ENCODE data around the gene MT1X. TPM values are rescaled to one million over a fixed set of nuclear protein-coding genes. Genes with fewer than 3 reads are reported as not detected.

Gene MT1X
- total RNA-seq, 1 experiment from 2014 or later = 49.3 TPM

DNA sequence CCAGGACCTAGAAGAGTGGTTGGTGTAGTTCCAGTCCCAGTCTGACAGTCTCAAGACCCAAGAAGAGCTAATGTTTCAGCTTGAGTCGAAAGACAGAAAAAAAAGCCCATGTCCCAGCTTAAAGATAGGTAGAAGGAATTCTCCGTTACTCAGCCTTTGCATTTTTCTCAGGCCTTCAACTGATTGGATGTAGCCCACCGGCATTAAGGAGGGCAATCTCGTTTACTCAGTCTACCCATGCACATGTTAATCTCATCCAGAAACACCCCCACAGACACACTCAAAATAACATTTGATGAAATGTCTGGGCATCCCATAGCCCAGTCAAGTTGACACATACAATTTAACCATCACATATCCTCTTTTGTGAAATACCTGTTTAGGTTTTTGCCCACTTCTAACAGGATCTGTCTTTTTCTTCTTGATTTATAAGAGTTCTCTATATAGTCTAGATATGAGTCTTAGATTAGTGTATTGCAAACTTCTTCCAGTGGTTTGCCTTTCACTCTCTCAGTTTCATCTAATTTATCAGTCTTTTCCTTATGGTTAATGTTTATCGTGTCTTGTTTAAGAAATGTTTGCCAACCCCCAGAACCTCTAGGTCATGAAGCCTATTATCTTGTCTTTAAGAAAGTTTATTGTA is 40.1 kb downstream of the MT1X start:
- Histone ChIP-seq H3K9me3 (replicated peaks) (no peaks in the 10 kb centered on the region), H3K27me3 (replicated peaks) (no peaks in the 10 kb centered on the region; the same call in 1 of the 2 replicates), H3K4me1 (replicated peaks) (no peaks in the 10 kb centered on the region), H3K27ac (no peak overlapping the region), H3K4me3 (no peak overlapping the region), H3K36me3 (no peaks in the 10 kb centered on the region)
- DNase-seq (ENCODE audit: low read depth in 1 of 2, low spot score in 2 of 2) = no peak

DNA sequence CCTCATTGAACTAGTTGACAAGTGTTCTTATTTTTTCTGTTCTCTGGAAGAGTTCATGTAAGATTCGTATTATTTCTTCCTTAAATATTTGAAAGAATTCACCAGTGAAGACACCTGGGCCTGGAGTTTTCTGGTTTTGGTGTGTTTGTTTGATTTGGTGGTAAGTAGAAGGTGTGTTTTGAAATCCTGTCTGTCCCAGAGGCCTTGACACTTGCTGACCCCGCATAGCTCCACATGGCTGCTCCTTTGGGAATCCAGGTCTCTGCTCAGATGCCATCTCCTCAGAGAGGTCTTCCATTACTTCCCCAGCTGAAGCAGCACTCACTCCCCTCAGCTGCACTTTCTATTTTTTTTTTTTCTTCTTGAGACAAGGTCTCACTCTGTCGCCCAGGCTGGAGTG is 41.9 kb downstream of the MT1X start:
- H3K36me3 ChIP-seq = no peaks in the 10 kb centered on the region
- peaks cover 7% of the 10 kb centered on the region for H3K4me1 ChIP-seq (replicated peaks)
- no peak overlapping the region for H3K4me3 ChIP-seq
- H3K9me3 ChIP-seq (replicated peaks) = no peaks in the 10 kb centered on the region
- no peak for DNase-seq (ENCODE audit: low read depth in 1 of 2, low spot score in 2 of 2)
- H3K27ac ChIP-seq = no peak overlapping the region
- no peaks in the 10 kb centered on the region; the same call in 1 of the 2 replicates for H3K27me3 ChIP-seq (replicated peaks)

DNA sequence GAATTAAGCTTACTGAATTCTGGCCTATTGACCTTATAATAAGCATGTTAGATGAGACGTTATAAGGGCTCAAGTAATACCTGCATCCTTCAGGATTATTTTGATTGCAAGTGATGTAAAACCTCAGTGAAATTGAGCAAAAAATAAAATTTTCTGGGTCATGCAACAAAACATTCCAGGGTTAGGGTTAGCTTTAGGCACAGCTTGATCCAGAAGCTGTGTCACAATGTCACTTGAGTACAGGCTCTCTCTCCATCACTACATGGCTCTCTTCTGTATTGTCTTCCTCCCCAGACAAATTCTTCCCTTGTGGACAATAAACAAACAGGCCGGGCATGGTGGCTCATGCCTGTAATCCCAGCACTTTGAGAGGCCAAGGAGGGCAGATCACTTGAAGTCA is 44.0 kb downstream of the MT1X start:
- no peak overlapping the region for H3K27ac ChIP-seq
- H3K9me3 ChIP-seq (replicated peaks) = no peaks in the 10 kb centered on the region
- peaks cover 6% of the 10 kb centered on the region; the same call in 1 of the 2 replicates for H3K36me3 ChIP-seq
- peaks cover 17% of the 10 kb centered on the region for H3K4me1 ChIP-seq (replicated peaks)
- H3K4me3 ChIP-seq = no peak overlapping the region
- no peaks in the 10 kb centered on the region; the same call in 1 of the 2 replicates for H3K27me3 ChIP-seq (replicated peaks)
- DNase-seq (ENCODE audit: low read depth in 1 of 2, low spot score in 2 of 2) = no peak

- DNase-seq (ENCODE audit: low read depth in 1 of 2, low spot score in 2 of 2) = no peak
- Histone ChIP-seq H3K9me3 (replicated peaks) (no peaks in the 10 kb centered on the region), H3K4me3 (no peak overlapping the region), H3K27me3 (replicated peaks) (no peaks in the 10 kb centered on the region; the same call in 1 of the 2 replicates), H3K27ac (no peak overlapping the region), H3K4me1 (replicated peaks) (peaks cover 17% of the 10 kb centered on the region), H3K36me3 (peaks cover 6% of the 10 kb centered on the region; the same call in 1 of the 2 replicates)
Measured at GRCh38 chr16:56726926-56727325, 44.7 kb downstream of the MT1X start.

GRCh38 chr16:56728027-56728426 is 45.8 kb downstream of the MT1X start:
- no peak overlapping the region for H3K4me3 ChIP-seq
- peaks cover 17% of the 10 kb centered on the region for H3K4me1 ChIP-seq (replicated peaks)
- H3K27ac ChIP-seq = no peak overlapping the region
- H3K27me3 ChIP-seq (replicated peaks) = no peaks in the 10 kb centered on the region; the same call in 1 of the 2 replicates
- no peaks in the 10 kb centered on the region for H3K9me3 ChIP-seq (replicated peaks)
- no peak for DNase-seq (ENCODE audit: low read depth in 1 of 2, low spot score in 2 of 2)
- H3K36me3 ChIP-seq = peaks cover 6% of the 10 kb centered on the region; the same call in 1 of the 2 replicates

DNA sequence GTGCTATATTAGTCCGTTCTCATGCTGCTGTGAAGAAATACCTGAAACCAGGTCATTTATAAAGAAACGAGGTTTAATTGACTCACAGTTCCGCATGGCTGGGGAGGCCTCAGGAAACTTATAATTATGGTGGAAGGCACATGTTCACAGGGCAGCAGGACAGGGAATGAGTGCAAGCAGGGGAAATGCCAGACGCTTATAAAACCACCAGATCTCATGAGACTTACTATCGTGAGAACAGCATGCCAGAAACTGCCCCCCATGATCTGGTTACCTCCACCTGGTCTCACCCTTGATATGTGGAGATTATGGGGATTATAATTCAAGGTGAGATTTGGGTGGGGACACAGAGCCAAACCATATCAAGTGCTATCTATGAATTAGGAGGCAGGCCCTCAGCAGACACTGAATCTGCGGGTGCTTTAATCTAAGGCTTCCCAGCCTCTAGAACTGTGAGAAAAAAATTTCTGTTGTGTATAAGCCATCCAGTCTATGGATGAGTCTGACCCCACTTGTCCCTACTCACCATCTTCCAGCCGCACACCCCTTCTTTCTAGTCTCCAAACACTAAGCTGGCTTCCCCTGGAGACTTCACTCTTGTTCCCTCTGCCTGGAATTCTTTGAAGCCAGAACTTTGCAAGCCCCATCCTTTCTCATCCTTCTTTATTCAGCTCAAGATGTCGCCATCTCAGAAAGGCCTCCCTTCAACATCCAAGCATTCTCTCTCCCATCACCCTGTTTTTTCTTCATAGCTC is 46.9 kb downstream of the MT1X start:
- H3K27me3 ChIP-seq (replicated peaks) = no peaks in the 10 kb centered on the region
- H3K9me3 ChIP-seq (replicated peaks) = no peaks in the 10 kb centered on the region
- H3K4me3 ChIP-seq = peak overlapping the region; percentile 91
- DNase-seq (ENCODE audit: low read depth in 1 of 2, low spot score in 2 of 2) = no peak
- H3K36me3 ChIP-seq = peaks cover 6% of the 10 kb centered on the region; the same call in 1 of the 2 replicates
- peak overlapping the region; percentile 58 for H3K27ac ChIP-seq
- peaks cover 18% of the 10 kb centered on the region for H3K4me1 ChIP-seq (replicated peaks)

DNA sequence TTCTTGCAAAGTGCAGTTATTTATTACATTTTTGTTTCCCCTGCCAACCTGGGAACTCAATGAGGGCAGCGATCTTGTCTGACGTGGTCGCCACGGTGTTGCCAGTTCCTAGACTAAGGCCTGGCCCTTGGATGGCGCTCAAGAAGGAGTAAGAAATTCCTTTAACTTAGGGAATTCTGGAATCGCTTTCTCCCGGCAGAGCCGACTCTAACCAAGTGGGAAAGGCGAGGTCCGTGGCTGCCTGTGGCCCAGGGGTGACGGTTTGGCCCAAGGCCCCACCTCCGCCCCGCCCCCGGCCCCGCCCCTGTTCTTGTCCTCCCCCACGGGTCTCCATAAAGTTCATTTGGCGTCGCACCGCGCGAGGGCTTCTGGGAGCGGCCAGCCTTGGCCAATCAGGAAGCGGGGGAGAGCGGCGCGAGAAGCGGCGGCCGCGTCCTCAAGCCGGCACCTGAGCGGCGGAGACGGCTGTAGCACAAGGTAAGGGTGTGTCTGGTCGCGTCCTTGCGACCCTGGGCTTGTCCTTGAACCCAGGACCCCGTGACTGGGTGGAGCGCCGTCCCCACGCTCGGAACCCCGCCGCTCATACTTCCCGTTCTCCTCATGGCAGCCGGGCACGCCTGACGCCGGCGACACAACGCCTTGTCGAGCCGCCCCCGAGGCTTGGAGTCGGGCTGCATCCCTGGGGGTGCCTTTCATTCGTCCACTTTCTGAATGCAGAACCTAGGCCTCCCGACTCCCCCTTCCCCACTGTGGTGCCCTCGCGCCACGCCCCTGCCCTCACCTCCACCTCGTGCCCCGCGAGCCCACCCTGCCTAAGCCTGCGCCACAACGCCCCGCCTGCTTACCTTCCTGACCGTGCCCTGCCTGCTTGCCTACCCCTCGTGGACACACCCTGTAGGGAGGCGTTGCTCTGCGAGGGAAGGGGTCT is 47.7 kb downstream of the MT1X start, which contains the start of gene NUP93:
NUP93 (plus strand) TSS at position 395 of the 928 bp plus-strand sequence. CDS start 18,119 bp downstream, outside the sequence.
- no peaks in the 10 kb centered on the region for H3K27me3 ChIP-seq (replicated peaks)
- peak within 1 kb of the TSS; percentile 58 for H3K27ac ChIP-seq
- peak within 1 kb of the TSS; percentile 91 for H3K4me3 ChIP-seq
- peaks cover 6% of the 10 kb centered on the region; the same call in 1 of the 2 replicates for H3K36me3 ChIP-seq
- DNase-seq (ENCODE audit: low read depth in 1 of 2, low spot score in 2 of 2) = peak; percentile 82 to 90
- H3K4me1 ChIP-seq (replicated peaks) = peaks cover 21% of the 10 kb centered on the region
- no peaks in the 10 kb centered on the region for H3K9me3 ChIP-seq (replicated peaks)

DNA sequence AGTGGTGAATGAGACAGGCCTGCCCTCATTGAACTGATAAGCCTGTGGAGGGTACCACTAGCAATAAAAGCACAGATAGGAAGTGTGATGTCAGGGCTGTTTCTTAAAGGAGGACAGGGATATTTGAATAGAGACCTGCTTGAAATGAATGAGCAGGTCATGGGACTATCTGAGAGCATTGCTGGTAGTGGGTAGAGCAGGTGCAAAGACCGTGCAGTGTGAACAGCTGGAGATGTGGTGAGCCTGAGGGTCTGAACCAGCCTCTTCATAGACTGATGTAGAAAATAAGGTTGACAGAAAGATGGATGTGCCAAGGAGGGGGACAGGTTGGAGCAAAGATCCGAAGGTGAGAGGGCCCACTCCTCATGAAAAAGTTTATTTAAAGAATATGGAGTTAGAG is 50.1 kb downstream of the MT1X start:
- no peaks in the 10 kb centered on the region; the same call in 1 of the 2 replicates for H3K9me3 ChIP-seq (replicated peaks)
- no peaks in the 10 kb centered on the region for H3K27me3 ChIP-seq (replicated peaks)
- no peak for DNase-seq (ENCODE audit: low read depth in 1 of 2, low spot score in 2 of 2)
- peaks cover 10% of the 10 kb centered on the region; the same call in 1 of the 2 replicates for H3K36me3 ChIP-seq
- H3K27ac ChIP-seq = no peak overlapping the region
- peaks cover 21% of the 10 kb centered on the region for H3K4me1 ChIP-seq (replicated peaks)
- H3K4me3 ChIP-seq = no peak overlapping the region

GRCh38 chr16:56732832-56733231 is 50.6 kb downstream of the MT1X start:
- Histone ChIP-seq H3K36me3 (peaks cover 10% of the 10 kb centered on the region; the same call in 1 of the 2 replicates), H3K27ac (no peak overlapping the region), H3K9me3 (replicated peaks) (no peaks in the 10 kb centered on the region; the same call in 1 of the 2 replicates), H3K4me1 (replicated peaks) (peaks cover 21% of the 10 kb centered on the region), H3K4me3 (no peak overlapping the region), H3K27me3 (replicated peaks) (no peaks in the 10 kb centered on the region)
- DNase-seq (ENCODE audit: low read depth in 1 of 2, low spot score in 2 of 2) = no peak

Other genes with a start within 250 kb of the MT1X start
- 97.8 and 132 TPM in 2 replicates for gene NUDT21, start 231.1 kb upstream of the MT1X start, total RNA-seq (2014; rRNA removed; shearing (Covaris generic))
- gene OGFOD1, start 230.9 kb upstream of the MT1X start, total RNA-seq (2014; rRNA removed; shearing (Covaris generic)) = 67.0 and 69.8 TPM in 2 replicates
- 28.8 and 54.4 TPM in 2 replicates for gene BBS2, start 162.4 kb upstream of the MT1X start, total RNA-seq (2014; rRNA removed; shearing (Covaris generic))
- not detected in 2 replicates for gene MT4, start 117.4 kb upstream of the MT1X start, total RNA-seq (2014; rRNA removed; shearing (Covaris generic))
- gene MT3, start 92.9 kb upstream of the MT1X start, total RNA-seq (2014; rRNA removed; shearing (Covaris generic)) = not detected in 2 replicates
- 48.4 and 69.6 TPM in 2 replicates for gene MT2A, start 73.9 kb upstream of the MT1X start, total RNA-seq (2014; rRNA removed; shearing (Covaris generic))
- 63.9 and 155 TPM in 2 replicates for gene MT1E, start 56.7 kb upstream of the MT1X start, total RNA-seq (2014; rRNA removed; shearing (Covaris generic))
- 0.74 and 7.0 TPM in 2 replicates for gene MT1M, start 49.8 kb upstream of the MT1X start, total RNA-seq (2014; rRNA removed; shearing (Covaris generic))
- gene MT1A, start 43.8 kb upstream of the MT1X start, total RNA-seq (2014; rRNA removed; shearing (Covaris generic)) = not detected in 2 replicates
- gene MT1B, start 30.6 kb upstream of the MT1X start, total RNA-seq (2014; rRNA removed; shearing (Covaris generic)) = not detected in 2 replicates
- gene MT1F, start 24.5 kb upstream of the MT1X start, total RNA-seq (2014; rRNA removed; shearing (Covaris generic)) = not detected in 2 replicates
- not detected in 2 replicates for gene MT1G, start 14.4 kb upstream of the MT1X start, total RNA-seq (2014; rRNA removed; shearing (Covaris generic))
- not detected in 2 replicates for gene MT1H, start 12.7 kb upstream of the MT1X start, total RNA-seq (2014; rRNA removed; shearing (Covaris generic))
- gene NUP93, start 47.7 kb downstream of the MT1X start, total RNA-seq (2014; rRNA removed; shearing (Covaris generic)) = 102 TPM in 2 replicates
- gene SLC12A3, start 182.7 kb downstream of the MT1X start, total RNA-seq (2014; rRNA removed; shearing (Covaris generic)) = not detected in 2 replicates
- 14.0 and 42.4 TPM in 2 replicates for gene HERPUD1, start 249.7 kb downstream of the MT1X start, total RNA-seq (2014; rRNA removed; shearing (Covaris generic))

All from SJSA1 (cell line).